Endodermal cell (in vitro differentiated cells): Measurements from ENCODE around the gene PAX5. TPM values are rescaled to one million over a fixed set of nuclear protein-coding genes. Genes with fewer than 3 reads are reported as not detected.
A peak's percentile ranks its signal among the peaks of the same experiment; 100 is the strongest.

Experiments
- DNase-seq: peaks from one replicate; pipeline ENCODE4 v3.0.0-alpha.2; 2017
- H3K27ac ChIP-seq: 2 replicates; pipeline ENCODE4 v1.5.1; 2013; ENCODE audit warnings: mild to moderate bottlenecking, low read depth, low read length, moderate library complexity
- H3K27me3 ChIP-seq: 2 replicates; pipeline ENCODE4 v1.6.1; 2013; ENCODE audit warnings: mild to moderate bottlenecking, low read length, moderate library complexity; ENCODE audit not compliant: insufficient read depth, control insufficient read depth, poor library complexity, severe bottlenecking
- H3K36me3 ChIP-seq: 2 replicates; pipeline ENCODE4 v1.7.0; 2013; ENCODE audit warnings: mild to moderate bottlenecking, low read length, moderate library complexity; ENCODE audit not compliant: control insufficient read depth, insufficient read depth
- H3K4me1 ChIP-seq: one replicate; pipeline ENCODE4 v1.7.0; 2013; ENCODE audit warnings: low read length; ENCODE audit not compliant: control insufficient read depth, insufficient read depth
- H3K4me3 ChIP-seq: 2 replicates; pipeline ENCODE4 v1.5.1; 2013; ENCODE audit warnings: mild to moderate bottlenecking, low read length, moderate library complexity
- H3K9ac ChIP-seq: 2 replicates; pipeline ENCODE4 v1.6.1; 2013; ENCODE audit warnings: mild to moderate bottlenecking, low read length, moderate library complexity; ENCODE audit not compliant: poor library complexity, severe bottlenecking; ENCODE audit errors: extremely low read depth
- H3K9me3 ChIP-seq: 2 replicates; pipeline ENCODE4 v1.6.1; 2013; ENCODE audit warnings: mild to moderate bottlenecking, low read length, moderate library complexity; ENCODE audit not compliant: control insufficient read depth
- H3K27ac Mint-ChIP-seq: 2 replicates; pipeline ENCODE4 v1.8.0; 2020; ENCODE audit warnings: mixed read lengths
- H3K27me3 Mint-ChIP-seq: 2 replicates; pipeline ENCODE4 v1.8.0; 2021; ENCODE audit warnings: mild to moderate bottlenecking, mixed read lengths; ENCODE audit not compliant: insufficient read depth
- H3K36me3 Mint-ChIP-seq: 2 replicates; pipeline ENCODE4 v1.8.0; 2020; ENCODE audit warnings: low read depth, mixed read lengths
- H3K4me1 Mint-ChIP-seq: 2 replicates; pipeline ENCODE4 v1.8.0; 2020; ENCODE audit warnings: mixed read lengths
- H3K4me3 Mint-ChIP-seq: 2 replicates; pipeline ENCODE4 v1.8.0; 2020; ENCODE audit warnings: mild to moderate bottlenecking, moderate library complexity, mixed read lengths
- H3K9me3 Mint-ChIP-seq: 2 replicates; pipeline ENCODE4 v1.8.0; 2020; ENCODE audit warnings: mild to moderate bottlenecking, mixed read lengths
- CTCF ChIP-seq: fragments of 200-600 bp; sonication (generic); conservative IDR thresholded peaks from 2 replicates; pipeline ENCODE4 v1.5.0; 2021; ENCODE audit warnings: antibody characterized with exemption, mild to moderate bottlenecking
- WGBS, 2 experiments: methylation state at CpG; one replicate each; pipeline versions ENCODE4 v1.1.5 to v1.1.7; 2013; ENCODE audit warnings: missing lambda C conversion rate in 2 of 2, mixed read lengths in 1 of 2; ENCODE audit not compliant: insufficient coverage in 1 of 2, insufficient read length in 1 of 2; 5-methylcytosine and 5-hydroxymethylcytosine counted together
- total RNA-seq, 2 donors: library from RNA; stranded (reverse); fragmentation: NEBNext Ultra II Directional in 1 of 2; extraction: Animal tissue kit (Norgen Biotek cat#: 25700) in 1 of 2; gene quantifications; 2 replicates in 1 of 2; 3 replicates in 1 of 2; pipeline ENCODE4 v1.2.1, GENCODE V29; 2021

Gene PAX5
- total RNA-seq, 2 donors from 2014 or later: 0.15 TPM; not detected in 1

GRCh38 chr9:36800455-36800854 is 233.6 kb downstream of the PAX5 start:
- TF ChIP-seq CTCF: no peak
- no peak overlapping the region for H3K4me3 ChIP-seq

GRCh38 chr9:36798350-36799065 is 235.6 kb downstream of the PAX5 start:
- Histone ChIP-seq H3K9ac (no peak overlapping the region), H3K9me3 (no peaks in the 10 kb centered on the region), H3K4me3 (no peak overlapping the region), H3K27me3 (no peaks in the 10 kb centered on the region), H3K27ac (no peak overlapping the region), H3K4me1 (no peaks in the 10 kb centered on the region), H3K36me3 (no peaks in the 10 kb centered on the region)
- Mint-ChIP-seq H3K27me3 (peaks cover 8% of the 10 kb centered on the region), H3K36me3 (no peaks in the 10 kb centered on the region), H3K27ac (no peak overlapping the region), H3K4me1 (no peaks in the 10 kb centered on the region), H3K9me3 (peaks cover 5% of the 10 kb centered on the region), H3K4me3 (no peak overlapping the region)
- peak; percentile 58 for DNase-seq
- TF ChIP-seq CTCF: peak; percentile 44
- 50 to 59% methylated on average over 2 to 6 of the region's 6 CpGs for WGBS, 2 experiments

More at GRCh38 chr9:36800455-36800854, 233.6 kb downstream of the PAX5 start:
- DNase-seq: no peak
- peaks cover 10% of the 10 kb centered on the region for H3K27me3 Mint-ChIP-seq
- H3K4me1 ChIP-seq: no peaks in the 10 kb centered on the region
- peaks cover 1% of the 10 kb centered on the region for H3K9me3 Mint-ChIP-seq
- H3K27ac Mint-ChIP-seq: no peak overlapping the region
- H3K27ac ChIP-seq: no peak overlapping the region
- H3K4me3 Mint-ChIP-seq: no peak overlapping the region
- no peaks in the 10 kb centered on the region for H3K4me1 Mint-ChIP-seq
- no peaks in the 10 kb centered on the region for H3K36me3 Mint-ChIP-seq
- H3K9me3 ChIP-seq: no peaks in the 10 kb centered on the region
- H3K27me3 ChIP-seq: no peaks in the 10 kb centered on the region
- H3K36me3 ChIP-seq: no peaks in the 10 kb centered on the region
- no peak overlapping the region for H3K9ac ChIP-seq
- 86 to 100% methylated on average over 1 to 3 of the region's 3 CpGs for WGBS, 2 experiments

- no peak overlapping the region for H3K27ac Mint-ChIP-seq
- Histone ChIP-seq H3K9ac (no peak overlapping the region), H3K27me3 (no peaks in the 10 kb centered on the region), H3K9me3 (no peaks in the 10 kb centered on the region), H3K4me1 (no peaks in the 10 kb centered on the region), H3K36me3 (no peaks in the 10 kb centered on the region), H3K4me3 (no peak overlapping the region), H3K27ac (no peak overlapping the region)
- H3K4me3 Mint-ChIP-seq: no peak overlapping the region
- TF ChIP-seq CTCF: no peak
- WGBS, 2 experiments: 89 to 90% methylated on average over 12 to 17 of the region's 17 CpGs
- no peak for DNase-seq
- H3K27me3 Mint-ChIP-seq: peaks cover 9% of the 10 kb centered on the region
- no peaks in the 10 kb centered on the region for H3K4me1 Mint-ChIP-seq
- peaks cover 9% of the 10 kb centered on the region for H3K9me3 Mint-ChIP-seq
- H3K36me3 Mint-ChIP-seq: peaks cover 2% of the 10 kb centered on the region
Observed at GRCh38 chr9:36797471-36798220, 236.4 kb downstream of the PAX5 start.
